A673 (cell line): ENCODE measurements around the gene NRXN3. TPM values are rescaled to one million over a fixed set of nuclear protein-coding genes. Genes with fewer than 3 reads are reported as not detected.

Experiments used
- BruUV-seq: library from RNA; stranded (reverse); fragments of 400-500 nt; replicated peaks from 2 replicates; lab custom pipeline; 2021; lab: Mats Ljungman, UMichigan
- CTCF ChIA-PET: fragments of 300-600 bp; sonication (Branson Sonifier 250); formaldehyde crosslinking; loops from one replicate; lab custom pipeline; 2022; ENCODE audit warnings: antibody characterized with exemption; lab: Charles Lee
- POLR2A ChIA-PET: fragments of 300-600 bp; sonication (Branson Sonifier 250); formaldehyde crosslinking; loops from one replicate; lab custom pipeline; 2022; ENCODE audit warnings: antibody characterized with exemption; ENCODE audit not compliant: low non-redundant PET; lab: Charles Lee
- DNase-seq: peaks from one replicate; pipeline ENCODE4 v3.0.0-alpha.2; 2015; ENCODE audit warnings: low spot score
- H3K27ac ChIP-seq: fragments of 200-600 bp; sonication (generic); 2 replicates; pipeline ENCODE4 v1.5.1; 2016; ENCODE audit warnings: mixed run types, low read depth, mild to moderate bottlenecking, mixed read lengths, antibody characterized with exemption, low read length; ENCODE audit not compliant: poor library complexity, severe bottlenecking
- H3K27me3 ChIP-seq: fragments of 200-600 bp; sonication (generic); replicated peaks from 2 replicates; pipeline ENCODE4 v1.6.1; 2017; ENCODE audit warnings: mixed run types, low read depth, mild to moderate bottlenecking, mixed read lengths, antibody characterized with exemption, low read length; ENCODE audit not compliant: insufficient read depth, poor library complexity
- H3K36me3 ChIP-seq: fragments of 200-600 bp; sonication (generic); 2 replicates; pipeline ENCODE4 v1.6.1; 2016; ENCODE audit warnings: mixed run types, mild to moderate bottlenecking, mixed read lengths, antibody characterized with exemption, low read length; ENCODE audit not compliant: insufficient read depth, poor library complexity, severe bottlenecking
- H3K4me1 ChIP-seq: fragments of 200-600 bp; sonication (generic); 2 replicates; pipeline ENCODE4 v1.6.1; 2017; ENCODE audit warnings: mixed run types, mild to moderate bottlenecking, mixed read lengths, antibody characterized with exemption, low read length; ENCODE audit not compliant: insufficient read depth, poor library complexity, severe bottlenecking
- H3K4me3 ChIP-seq: fragments of 200-600 bp; sonication (generic); 2 replicates; pipeline ENCODE4 v1.5.1; 2016; ENCODE audit warnings: low read depth, mixed run types, mild to moderate bottlenecking, mixed read lengths, low read length; ENCODE audit not compliant: poor library complexity, severe bottlenecking
- H3K9me3 ChIP-seq: fragments of 200-600 bp; sonication (generic); 2 replicates; pipeline ENCODE4 v1.6.1; 2016; ENCODE audit warnings: mixed run types, low read depth, mild to moderate bottlenecking, mixed read lengths, antibody characterized with exemption, low read length; ENCODE audit not compliant: poor library complexity, severe bottlenecking
- CTCF ChIP-seq: fragments of 300-800, 200-600 bp; sonication (generic); conservative IDR thresholded peaks from 2 replicates; pipeline ENCODE4 v1.5.1; 2017; ENCODE audit warnings: low read depth, mild to moderate bottlenecking, antibody characterized with exemption, low read length, moderate library complexity, mixed read lengths
- EZH2 ChIP-seq: fragments of 200-600 bp; sonication (generic); IDR thresholded peaks from 2 replicates; pipeline ENCODE4 v1.6.1; 2017; ENCODE audit warnings: borderline replicate concordance, low read depth, mild to moderate bottlenecking, mixed read lengths, antibody characterized with exemption, low read length; ENCODE audit not compliant: poor library complexity, severe bottlenecking
- intact Hi-C: fragments of 100-400 bp; cut with micrococcal nuclease; formaldehyde crosslinking; loops from one replicate; pipeline ENCODE4 v1.10.0; 2022; ENCODE audit not compliant: unreplicated experiment
- total RNA-seq: library from RNA; stranded (reverse); gene quantifications from 2 replicates; pipeline ENCODE4 v1.2.3, GENCODE V29; 2021

The NRXN3 gene
- total RNA-seq, 1 experiment from 2014 or later = 0.21 TPM

DNA sequence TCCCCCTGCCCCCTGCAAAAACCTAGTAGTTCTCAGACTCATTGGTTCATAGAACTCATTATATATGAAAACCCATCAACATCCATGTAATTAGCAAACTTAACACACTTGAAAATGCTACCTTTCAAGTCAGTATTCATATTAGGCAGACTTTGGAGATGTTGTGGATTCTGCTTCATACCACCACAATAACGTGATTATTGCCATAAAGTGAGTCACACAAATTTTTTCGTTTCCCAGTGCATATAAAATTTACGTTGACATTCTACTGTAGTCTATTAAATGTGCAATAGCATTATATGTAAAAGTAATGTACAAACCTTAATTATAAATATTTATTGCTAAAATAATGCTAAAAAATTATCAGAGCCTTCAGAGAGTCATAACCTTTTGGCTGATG is 1387.1 kb downstream of the NRXN3 start:
- Histone ChIP-seq H3K4me3 (no peak overlapping the region), H3K27ac (no peak overlapping the region), H3K4me1 (no peaks in the 10 kb centered on the region), H3K9me3 (no peaks in the 10 kb centered on the region), H3K36me3 (no peaks in the 10 kb centered on the region), H3K27me3 (no peaks in the 10 kb centered on the region)
- CTCF ChIA-PET = no interaction called here
- BruUV-seq = no TSS peak
- no peak for DNase-seq
- TF ChIP-seq EZH2 (no peak), CTCF (no peak)
- POLR2A ChIA-PET = no interaction called here
- intact Hi-C loops = no loop called here

GRCh38 chr14:79562185-79562584 is 1392.0 kb downstream of the NRXN3 start:
- TF ChIP-seq CTCF (no peak), EZH2 (no peak)
- intact Hi-C loops = no loop called here
- H3K9me3 ChIP-seq = no peaks in the 10 kb centered on the region
- no peak overlapping the region for H3K4me3 ChIP-seq
- no peak overlapping the region for H3K27ac ChIP-seq
- ChIA-PET CTCF (no interaction called here), POLR2A (no interaction called here)
- no peaks in the 10 kb centered on the region for H3K36me3 ChIP-seq
- H3K4me1 ChIP-seq = peaks cover 7% of the 10 kb centered on the region
- no peak for DNase-seq
- H3K27me3 ChIP-seq = no peaks in the 10 kb centered on the region
- BruUV-seq = no TSS peak

GRCh38 chr14:79564371-79564770 is 1394.2 kb downstream of the NRXN3 start:
- intact Hi-C loops = no loop called here
- no peak overlapping the region for H3K27ac ChIP-seq
- TF ChIP-seq CTCF (no peak), EZH2 (no peak)
- no TSS peak for BruUV-seq
- no peak for DNase-seq
- H3K4me1 ChIP-seq = peaks cover 7% of the 10 kb centered on the region
- no peaks in the 10 kb centered on the region for H3K27me3 ChIP-seq
- H3K4me3 ChIP-seq = no peak overlapping the region
- ChIA-PET CTCF (no interaction called here), POLR2A (no interaction called here)
- H3K36me3 ChIP-seq = no peaks in the 10 kb centered on the region
- H3K9me3 ChIP-seq = no peaks in the 10 kb centered on the region
